Panc1 (cell line): ENCODE results near the gene ARFGEF3. TPM values are rescaled to one million over a fixed set of nuclear protein-coding genes. Genes with fewer than 3 reads are reported as not detected.
"Not testable (repeated sequence)": the region's sequence is repeated elsewhere in the genome, so short reads cannot be mapped to it uniquely, and the experiment has no call there.

Experiments used
- ATAC-seq: fragments of 200-7000 bp; cut with Tn5 transposase; 2 replicates; pipeline ENCODE4 v1.9.1; 2020; ENCODE audit warnings: mild to moderate bottlenecking, moderate library complexity
- BruUV-seq: library from RNA; stranded (reverse); fragments of 400-500 nt; replicated peaks from 2 replicates; lab custom pipeline; 2021; lab: Mats Ljungman, UMichigan
- CTCF ChIA-PET: fragments of 300-600 bp; sonication (Branson Sonifier 250); formaldehyde crosslinking; loops from one replicate; lab custom pipeline; 2022; ENCODE audit warnings: antibody characterized with exemption; lab: Charles Lee
- POLR2A ChIA-PET: fragments of 300-600 bp; sonication (Branson Sonifier 250); formaldehyde crosslinking; loops from one replicate; lab custom pipeline; 2022; ENCODE audit warnings: antibody characterized with exemption; lab: Charles Lee
- DNase-seq: peaks from one replicate; pipeline ENCODE4 v3.0.0-alpha.2; 2010; ENCODE audit warnings: low read depth, low spot score
- H3K27ac ChIP-seq: 2 replicates; pipeline ENCODE4 v1.5.1; 2011; ENCODE audit warnings: mild to moderate bottlenecking, low read length, inconsistent platforms
- H3K27me3 ChIP-seq: fragments of 200-500 bp; sonication (Bioruptor generic); 2 replicates; pipeline ENCODE4 v1.6.0; 2014; ENCODE audit warnings: low read length, inconsistent platforms; ENCODE audit not compliant: control insufficient read depth, insufficient read depth
- H3K36me3 ChIP-seq: fragments of 200-500 bp; sonication (Bioruptor generic); 2 replicates; pipeline ENCODE4 v1.5.1; 2014; ENCODE audit warnings: inconsistent platforms, mild to moderate bottlenecking, low read length, moderate library complexity; ENCODE audit not compliant: control insufficient read depth, insufficient read depth
- H3K4me1 ChIP-seq: 2 replicates; pipeline ENCODE4 v1.5.1; 2011; ENCODE audit warnings: inconsistent platforms, mild to moderate bottlenecking, low read length, moderate library complexity; ENCODE audit not compliant: control insufficient read depth, insufficient read depth
- H3K4me3 ChIP-seq, 2 experiments: 2 replicates each; pipeline ENCODE4 v1.5.1; 2011 to 2012; ENCODE audit warnings: low read depth in 2 of 2, low read length in 2 of 2, mild to moderate bottlenecking in 2 of 2, inconsistent platforms in 1 of 2, moderate library complexity in 1 of 2
- H3K9me3 ChIP-seq: fragments of 200-500 bp; sonication (Bioruptor generic); 2 replicates; pipeline ENCODE4 v1.5.1; 2014; ENCODE audit warnings: low read depth, mild to moderate bottlenecking, inconsistent platforms, low read length, moderate library complexity; ENCODE audit not compliant: control insufficient read depth, insufficient read depth
- POLR2AphosphoS5 ChIP-seq: IDR thresholded peaks from 2 replicates; pipeline ENCODE4 v1.6.1; 2012; ENCODE audit warnings: mild to moderate bottlenecking, low read depth, low read length, moderate library complexity
- REST ChIP-seq, 2 experiments: IDR thresholded peaks; 2 replicates each; pipeline ENCODE4 v1.6.1; 2011 to 2012; ENCODE audit warnings: low read depth in 2 of 2, control low read depth in 1 of 2, low read length in 1 of 2, mild to moderate bottlenecking in 1 of 2, moderate library complexity in 1 of 2; ENCODE audit not compliant: insufficient read depth in 1 of 2
- TCF7L2 ChIP-seq: IDR thresholded peaks from 2 replicates; pipeline ENCODE4 v1.6.1; 2011; ENCODE audit warnings: mild to moderate bottlenecking, low read depth, low read length, inconsistent platforms
- in situ Hi-C: cut with HindIII; loops from 2 replicates; pipeline ENCODE4 v1.10.0; 2016; ENCODE audit warnings: low sequenced_read_pairs, low pct_unique_long_range_greater_than_20kb
- intact Hi-C: fragments of 100-400 bp; cut with micrococcal nuclease; formaldehyde crosslinking; loops from one replicate; pipeline ENCODE4 v1.10.0; 2022; ENCODE audit not compliant: unreplicated experiment
- total RNA-seq: library from RNA; stranded (reverse); gene quantifications from one replicate; pipeline ENCODE4 v1.2.1, GENCODE V29; 2021; ENCODE audit not compliant: unreplicated experiment
- TF ChIP-seq, protein P1 (sequence below): fragments of 450-650 bp; IDR thresholded peaks from 2 replicates; pipeline ENCODE4 v1.5.1; 2017; ENCODE audit warnings: mild to moderate bottlenecking

ARFGEF3 gene
- total RNA-seq, 1 experiment from 2014 or later, result 1.5 TPM

GRCh38 chr6:138287144-138287955 lies 125.6 kb downstream of the ARFGEF3 start:
- no peaks in the 10 kb centered on the region for H3K9me3 ChIP-seq
- H3K27ac ChIP-seq, result no peak overlapping the region
- H3K4me1 ChIP-seq, result no peaks in the 10 kb centered on the region
- in situ Hi-C loops, result no loop called here
- TF ChIP-seq, protein P1, sequence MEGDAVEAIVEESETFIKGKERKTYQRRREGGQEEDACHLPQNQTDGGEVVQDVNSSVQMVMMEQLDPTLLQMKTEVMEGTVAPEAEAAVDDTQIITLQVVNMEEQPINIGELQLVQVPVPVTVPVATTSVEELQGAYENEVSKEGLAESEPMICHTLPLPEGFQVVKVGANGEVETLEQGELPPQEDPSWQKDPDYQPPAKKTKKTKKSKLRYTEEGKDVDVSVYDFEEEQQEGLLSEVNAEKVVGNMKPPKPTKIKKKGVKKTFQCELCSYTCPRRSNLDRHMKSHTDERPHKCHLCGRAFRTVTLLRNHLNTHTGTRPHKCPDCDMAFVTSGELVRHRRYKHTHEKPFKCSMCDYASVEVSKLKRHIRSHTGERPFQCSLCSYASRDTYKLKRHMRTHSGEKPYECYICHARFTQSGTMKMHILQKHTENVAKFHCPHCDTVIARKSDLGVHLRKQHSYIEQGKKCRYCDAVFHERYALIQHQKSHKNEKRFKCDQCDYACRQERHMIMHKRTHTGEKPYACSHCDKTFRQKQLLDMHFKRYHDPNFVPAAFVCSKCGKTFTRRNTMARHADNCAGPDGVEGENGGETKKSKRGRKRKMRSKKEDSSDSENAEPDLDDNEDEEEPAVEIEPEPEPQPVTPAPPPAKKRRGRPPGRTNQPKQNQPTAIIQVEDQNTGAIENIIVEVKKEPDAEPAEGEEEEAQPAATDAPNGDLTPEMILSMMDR, result peak; percentile 79
- no peak for TF ChIP-seq REST (IDR thresholded peaks at IDR 0.05; ENCODE audit: insufficient read depth in 1 of 2, low read depth in 2 of 2, low read length in 1 of 2)
- no peak for TF ChIP-seq TCF7L2
- peak; percentile 74 for ATAC-seq
- ChIA-PET POLR2A (no interaction called here), CTCF (no interaction called here)
- intact Hi-C loops, result no loop called here
- no peak overlapping the region for H3K4me3 ChIP-seq
- DNase-seq, result peak; percentile 10
- H3K27me3 ChIP-seq, result no peaks in the 10 kb centered on the region
- BruUV-seq, result no TSS peak
- no peaks in the 10 kb centered on the region for H3K36me3 ChIP-seq

DNA sequence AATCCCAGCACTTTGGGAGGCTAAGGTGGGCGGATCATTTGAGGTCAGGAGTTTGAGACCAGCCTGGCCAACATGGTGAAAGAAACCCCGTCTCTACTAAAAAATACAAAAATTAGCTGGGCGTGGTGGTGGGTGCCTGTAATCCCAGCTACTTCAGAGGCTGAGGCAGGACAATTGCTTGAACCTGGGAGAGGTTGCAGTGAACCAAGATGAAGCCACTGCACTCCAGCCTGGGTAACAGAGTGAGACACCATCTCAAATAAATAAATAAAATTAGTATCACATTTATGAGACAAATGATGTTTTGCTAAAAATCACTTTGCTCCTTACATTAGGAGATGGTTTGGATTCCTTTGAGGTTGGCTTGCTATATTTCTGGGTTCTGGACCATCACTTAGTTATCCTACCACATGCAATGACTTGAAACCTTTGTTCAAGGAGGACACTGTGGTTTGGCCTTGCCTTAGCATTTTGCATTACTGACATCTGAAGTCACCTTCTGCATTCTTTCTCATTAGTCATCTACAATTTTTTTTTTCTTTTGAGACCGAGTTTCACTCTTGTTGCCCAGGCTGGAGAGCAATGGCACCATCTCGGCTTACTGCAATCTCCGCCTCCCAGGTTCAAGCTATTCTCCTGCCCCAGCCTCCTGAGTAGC lies 126.8 kb downstream of the ARFGEF3 start:
- DNase-seq, BruUV-seq, in situ Hi-C loops: not testable (repeated sequence)

DNA sequence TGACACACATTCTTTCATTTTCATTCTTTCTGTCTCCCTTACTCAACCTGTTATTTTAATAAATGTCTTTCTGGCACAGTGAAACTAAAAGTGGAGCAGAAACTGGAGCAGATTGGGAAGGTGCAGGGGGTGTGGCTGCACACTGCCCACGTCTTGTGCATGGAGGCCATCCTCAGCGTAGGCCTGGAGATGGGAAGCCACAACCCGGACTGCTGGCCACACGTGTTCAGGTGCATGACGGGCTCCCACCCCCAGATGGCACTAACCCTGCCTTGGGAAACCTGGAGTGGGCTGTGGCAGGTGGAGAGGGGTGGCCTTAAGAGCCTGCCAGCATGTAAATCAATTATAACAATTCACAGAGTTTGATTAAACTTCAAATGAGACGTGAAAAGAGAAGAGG lies 128.0 kb downstream of the ARFGEF3 start:
- Histone ChIP-seq H3K27me3 (no peaks in the 10 kb centered on the region), H3K4me3 (no peak overlapping the region), H3K9me3 (no peaks in the 10 kb centered on the region), H3K4me1 (no peaks in the 10 kb centered on the region), H3K36me3 (no peaks in the 10 kb centered on the region), H3K27ac (no peak overlapping the region)
- intact Hi-C loops, result loop anchor here (5.0 kb wide), 1 partner anchor 172 kb away; no protein-coding TSS in a partner anchor
- TF ChIP-seq, protein P1, result peak; percentile 43
- no peak for TF ChIP-seq POLR2AphosphoS5
- CTCF ChIA-PET, result interaction anchor here (0.6 kb wide), 1 partner anchor 74 kb away, joined by 3 read pairs; no protein-coding TSS in a partner anchor
- POLR2A ChIA-PET, result no interaction called here
- DNase-seq (no peak), ATAC-seq (peak; percentile 41)
- no TSS peak for BruUV-seq
- in situ Hi-C loops, result no loop called here

More for the DNA sequence above, 126.8 kb downstream of the ARFGEF3 start:
- intact Hi-C loops, H3K27ac ChIP-seq, POLR2A ChIA-PET, H3K4me1 ChIP-seq, H3K27me3 ChIP-seq, CTCF ChIA-PET, H3K4me3 ChIP-seq, H3K36me3 ChIP-seq, ATAC-seq, H3K9me3 ChIP-seq: not testable (repeated sequence)
